C4-2B (cell line): Measurements from ENCODE around the gene IGLL5.

ENCODE experiments used
- CTCF ChIP-seq: fragments of 450-650 bp; conservative IDR thresholded peaks from 2 replicates; pipeline ENCODE4 v1.5.1; 2017; ENCODE audit warnings: mild to moderate bottlenecking
- ZFX ChIP-seq: fragments of 450-650 bp; IDR thresholded peaks from 2 replicates; pipeline ENCODE4 v1.6.1; 2017

- TF ChIP-seq CTCF (no peak), ZFX (no peak)
These were observed 44.9 kb downstream of the IGLL5 start for GRCh38 chr22:22932512-22932941.
